Fibroblast of lung (primary cell): ENCODE results near the gene SDS. TPM values are rescaled to one million over a fixed set of nuclear protein-coding genes. Genes with fewer than 3 reads are reported as not detected.

Experiments used
- DNase-seq, 2 donors: peaks; one replicate each; pipeline versions ENCODE4 v3.0.0 to v3.0.0-alpha.2; 2010; ENCODE audit warnings: low read depth in 2 of 2
- H2AFZ ChIP-seq: 2 replicates; pipeline ENCODE4 v1.5.1; 2012; ENCODE audit warnings: low read length, control low read depth, inconsistent platforms
- H3K27ac ChIP-seq: 2 replicates; pipeline ENCODE4 v1.5.1; 2011; ENCODE audit warnings: low read length, control low read depth; ENCODE audit not compliant: insufficient read depth
- H3K27me3 ChIP-seq: 2 replicates; pipeline ENCODE4 v1.5.1; 2011; ENCODE audit warnings: mild to moderate bottlenecking, low read length; ENCODE audit not compliant: control insufficient read depth, insufficient read depth
- H3K36me3 ChIP-seq: 2 replicates; pipeline ENCODE4 v1.5.1; 2011; ENCODE audit warnings: low read length; ENCODE audit not compliant: control insufficient read depth, insufficient read depth
- H3K4me1 ChIP-seq: 2 replicates; pipeline ENCODE4 v1.5.1; 2011; ENCODE audit warnings: low read length; ENCODE audit not compliant: control insufficient read depth, insufficient read depth; ENCODE audit errors: extremely low read depth
- H3K4me2 ChIP-seq: 2 replicates; pipeline ENCODE4 v1.5.1; 2011; ENCODE audit warnings: low read length, control low read depth; ENCODE audit not compliant: insufficient read depth; ENCODE audit errors: extremely low read depth
- H3K4me3 ChIP-seq, 4 experiments: fragments of 200-600 bp in 1 of 4; sonication (generic) in 1 of 4; replicated peaks in 1 of 4; 2 replicates each; pipeline ENCODE4 v1.5.1; 2011 to 2016; ENCODE audit warnings: low read length in 4 of 4, low read depth in 3 of 4, mild to moderate bottlenecking in 3 of 4, control low read depth in 2 of 4, inconsistent platforms in 1 of 4, mixed read lengths in 1 of 4; ENCODE audit not compliant: insufficient read depth in 1 of 4; ENCODE audit errors: control extremely low read depth in 1 of 4
- H3K79me2 ChIP-seq: 2 replicates; pipeline ENCODE4 v1.5.1; 2012; ENCODE audit warnings: mild to moderate bottlenecking, low read length, inconsistent platforms; ENCODE audit not compliant: control insufficient read depth, insufficient read depth
- H3K9ac ChIP-seq: 2 replicates; pipeline ENCODE4 v1.5.1; 2011; ENCODE audit warnings: mild to moderate bottlenecking, low read length, control low read depth; ENCODE audit not compliant: insufficient read depth
- H3K9me3 ChIP-seq: 2 replicates; pipeline ENCODE4 v1.5.1; 2012; ENCODE audit warnings: low read depth, low read length; ENCODE audit not compliant: control insufficient read depth, insufficient read depth
- H4K20me1 ChIP-seq: 2 replicates; pipeline ENCODE4 v1.5.1; 2011; ENCODE audit warnings: low read length; ENCODE audit not compliant: control insufficient read depth, insufficient read depth; ENCODE audit errors: extremely low read depth
- CTCF ChIP-seq, 2 donors: IDR thresholded peaks in 1 of 2; conservative IDR thresholded peaks in 1 of 2; 1 replicate in 1 of 2; 2 replicates in 1 of 2; pipeline ENCODE4 v1.5.1; 2011 to 2012; ENCODE audit warnings: low read length in 2 of 2, control low read depth in 1 of 2, inconsistent platforms in 1 of 2, low read depth in 1 of 2, mild to moderate bottlenecking in 1 of 2
- EZH2 ChIP-seq: IDR thresholded peaks from 2 replicates; pipeline ENCODE4 v1.5.1; 2012; ENCODE audit warnings: low read length, control low read depth, mild to moderate bottlenecking; ENCODE audit errors: missing control alignments
- polyA plus RNA-seq, 2 donors: library from polyadenylated mRNA; depleted of rRNA in 1 of 2; stranded (reverse) in 1 of 2; unstranded in 1 of 2; fragments of >200 nt; gene quantifications; 2 replicates each; pipeline ENCODE4 v1.2.1, GENCODE V29; 2011 to 2012; ENCODE audit warnings: missing spikeins in 1 of 2
- total RNA-seq: library from RNA; depleted of rRNA; stranded (reverse); fragments of >200 nt; gene quantifications from 2 replicates; pipeline ENCODE4 v1.2.1, GENCODE V29; 2014

The SDS gene
- total and polyA plus RNA-seq, 2 donors (not counting 1 experiment from before 2014, with no cell fraction given) = not detected

- no peak for TF ChIP-seq CTCF (conservative IDR thresholded peaks at IDR 0.05 in 1 of 2, IDR thresholded peaks at IDR 0.05 in 1 of 2; ENCODE audit: low read depth in 1 of 2, low read length in 2 of 2)
- no peak for TF ChIP-seq EZH2
- H3K9ac ChIP-seq = no peak overlapping the region
- H4K20me1 ChIP-seq = no peaks in the 10 kb centered on the region
- no peak overlapping the region for H3K4me3 ChIP-seq
- no peak overlapping the region for H3K4me2 ChIP-seq
- DNase-seq = no peak
- H3K79me2 ChIP-seq = no peaks in the 10 kb centered on the region
- H2AFZ ChIP-seq = no peak overlapping the region
- peaks cover 3% of the 10 kb centered on the region for H3K27me3 ChIP-seq
- no peaks in the 10 kb centered on the region for H3K9me3 ChIP-seq
- H3K27ac ChIP-seq = no peak overlapping the region
- no peaks in the 10 kb centered on the region for H3K4me1 ChIP-seq
- H3K36me3 ChIP-seq = no peaks in the 10 kb centered on the region
Measured at GRCh38 chr12:113397497-113398197, 6.0 kb downstream of the SDS start.

DNA sequence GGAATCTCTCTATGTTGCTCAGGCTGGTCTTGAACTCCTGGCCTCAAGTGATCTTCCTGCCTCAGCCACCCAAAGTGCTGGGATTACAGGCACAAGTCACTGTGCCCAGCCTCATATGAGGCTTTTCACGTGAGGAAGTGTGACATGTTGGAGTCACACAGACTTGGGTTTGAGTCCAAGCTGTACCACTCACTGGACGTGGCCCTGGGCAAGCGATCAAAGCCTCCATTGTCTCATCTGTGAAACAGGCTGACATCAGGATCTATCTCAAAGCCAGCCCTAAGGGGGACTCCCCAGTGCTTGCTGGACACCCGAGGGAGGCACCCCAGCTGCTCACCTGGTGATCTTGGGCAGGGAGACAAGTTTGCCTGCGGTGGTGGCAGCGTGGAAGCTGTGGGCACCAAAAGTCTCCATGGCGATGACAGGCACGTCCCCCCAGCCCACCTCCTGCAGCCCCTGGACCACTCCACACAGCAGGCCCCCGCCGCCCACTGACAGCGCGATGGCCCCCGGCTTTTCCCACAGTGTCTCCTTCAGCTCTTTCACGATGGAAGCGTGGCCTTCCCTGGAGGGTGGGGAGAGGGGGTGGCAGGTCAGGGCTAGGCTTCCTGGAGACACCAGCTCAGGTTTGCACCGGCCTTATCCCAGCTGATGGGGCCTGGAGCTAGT, 6.7 kb downstream of the SDS start:
- H2AFZ ChIP-seq = no peak overlapping the region
- DNase-seq = no peak
- H3K27ac ChIP-seq = no peak overlapping the region
- no peak overlapping the region for H3K9ac ChIP-seq
- no peaks in the 10 kb centered on the region for H4K20me1 ChIP-seq
- peaks cover 3% of the 10 kb centered on the region for H3K27me3 ChIP-seq
- H3K4me1 ChIP-seq = no peaks in the 10 kb centered on the region
- H3K4me3 ChIP-seq = no peak overlapping the region
- no peaks in the 10 kb centered on the region for H3K36me3 ChIP-seq
- H3K79me2 ChIP-seq = no peaks in the 10 kb centered on the region
- H3K9me3 ChIP-seq = no peaks in the 10 kb centered on the region
- TF ChIP-seq EZH2 (no peak), CTCF (conservative IDR thresholded peaks at IDR 0.05 in 1 of 2, IDR thresholded peaks at IDR 0.05 in 1 of 2; ENCODE audit: low read depth in 1 of 2, low read length in 2 of 2) (no peak)
- no peak overlapping the region for H3K4me2 ChIP-seq

GRCh38 chr12:113396200-113396599, 7.5 kb downstream of the SDS start:
- H2AFZ ChIP-seq = no peak overlapping the region
- H3K27me3 ChIP-seq = peaks cover 3% of the 10 kb centered on the region
- no peaks in the 10 kb centered on the region for H3K36me3 ChIP-seq
- no peak overlapping the region for H3K4me3 ChIP-seq
- H3K9me3 ChIP-seq = no peaks in the 10 kb centered on the region
- H4K20me1 ChIP-seq = no peaks in the 10 kb centered on the region
- TF ChIP-seq CTCF (conservative IDR thresholded peaks at IDR 0.05 in 1 of 2, IDR thresholded peaks at IDR 0.05 in 1 of 2; ENCODE audit: low read depth in 1 of 2, low read length in 2 of 2) (no peak), EZH2 (no peak)
- H3K9ac ChIP-seq = no peak overlapping the region
- H3K79me2 ChIP-seq = no peaks in the 10 kb centered on the region
- no peaks in the 10 kb centered on the region for H3K4me1 ChIP-seq
- no peak for DNase-seq
- H3K4me2 ChIP-seq = no peak overlapping the region
- H3K27ac ChIP-seq = no peak overlapping the region
